HepG2 (cell line): ENCODE measurements around the gene CCDC33. TPM values are rescaled to one million over a fixed set of nuclear protein-coding genes. Genes with fewer than 3 reads are reported as not detected.

Experiments
- ATAC-seq: fragments of 200-7000 bp; cut with Tn5 transposase; 3 replicates; pipeline ENCODE4 v1.9.1; 2020; ENCODE audit warnings: mild to moderate bottlenecking, moderate library complexity
- BruUV-seq: library from RNA; stranded (reverse); fragments of 400-500 nt; replicated peaks from 2 replicates; lab custom pipeline; 2021; lab: Mats Ljungman, UMichigan
- CTCF ChIA-PET: fragments of 300-600 bp; formaldehyde crosslinking; extraction: SDS; loops from one replicate; lab custom pipeline; 2021; ENCODE audit warnings: low total read pairs, inconsistent platforms, low intra/inter-chr PET ratio; lab: Yijun Ruan, JAX
- POLR2A ChIA-PET: fragments of 350-600 bp; sonication (Branson Sonifier 250); formaldehyde crosslinking; loops from one replicate; lab custom pipeline; 2020; ENCODE audit warnings: antibody characterized with exemption, inconsistent platforms; lab: Yijun Ruan, JAX
- DNase-seq: peaks from one replicate; pipeline ENCODE4 v3.0.0-alpha.2; 2015; ENCODE audit warnings: low spot score
- FAIRE-seq: peaks from 3 replicates; lab custom pipeline; 2011; peaks lifted over from hg19 to GRCh38; lab: Jason Lieb, UNC
- H2AFZ ChIP-seq: one replicate; pipeline ENCODE4 v1.6.1; 2011; ENCODE audit warnings: low read length, inconsistent platforms
- H3K27ac ChIP-seq: fragments of 300-600 bp; 3 replicates; pipeline ENCODE4 v1.8.0; 2011; ENCODE audit warnings: mixed run types, mild to moderate bottlenecking, mixed read lengths, low read length, inconsistent platforms; ENCODE audit not compliant: insufficient read depth; ENCODE audit errors: extremely low read length
- H3K27me3 ChIP-seq, 2 experiments: fragments of 200-600 bp in 1 of 2; 2 replicates in 1 of 2; 3 replicates in 1 of 2; pipeline versions ENCODE4 v1.6.0 to v1.8.0; 2011; ENCODE audit warnings: low read length in 2 of 2, mild to moderate bottlenecking in 2 of 2, moderate library complexity in 2 of 2, inconsistent platforms in 1 of 2; ENCODE audit not compliant: insufficient read depth in 2 of 2, control insufficient read depth in 1 of 2
- H3K36me3 ChIP-seq, 2 experiments: fragments of 200-600 bp in 1 of 2; replicated peaks in 1 of 2; 2 replicates in 1 of 2; 3 replicates in 1 of 2; pipeline versions ENCODE4 v1.5.1 to v1.8.0; 2011; ENCODE audit warnings: low read length in 2 of 2, inconsistent platforms in 1 of 2; ENCODE audit not compliant: insufficient read depth in 2 of 2, control insufficient read depth in 1 of 2
- H3K4me1 ChIP-seq: 2 replicates; pipeline ENCODE4 v1.5.1; 2012; ENCODE audit warnings: low read length, inconsistent platforms; ENCODE audit not compliant: insufficient read depth
- H3K4me2 ChIP-seq: 2 replicates; pipeline ENCODE4 v1.6.0; 2011; ENCODE audit warnings: low read depth, low read length, inconsistent platforms
- H3K4me3 ChIP-seq, 3 experiments: fragments of 200-600 bp in 1 of 3; sonication (generic), shearing (Covaris generic) in 1 of 3; replicated peaks in 1 of 3; 2 replicates each; pipeline ENCODE4 v1.5.1; 2011 to 2016; ENCODE audit warnings: low read length in 3 of 3, inconsistent platforms in 2 of 3, low read depth in 2 of 3, mild to moderate bottlenecking in 2 of 3, control low read depth in 1 of 3, mixed read lengths in 1 of 3; ENCODE audit not compliant: insufficient read depth in 1 of 3
- H3K79me2 ChIP-seq: one replicate; pipeline ENCODE4 v1.6.1; 2011; ENCODE audit warnings: low read length, inconsistent platforms; ENCODE audit not compliant: insufficient read depth
- H3K9ac ChIP-seq: 2 replicates; pipeline ENCODE4 v1.6.0; 2011; ENCODE audit warnings: mild to moderate bottlenecking, low read depth, low read length, inconsistent platforms; ENCODE audit not compliant: insufficient read depth
- H3K9me3 ChIP-seq: 2 replicates; pipeline ENCODE4 v1.5.1; 2012; ENCODE audit warnings: mild to moderate bottlenecking, low read length
- H4K20me1 ChIP-seq: 2 replicates; pipeline ENCODE4 v1.6.0; 2011; ENCODE audit warnings: inconsistent platforms, mild to moderate bottlenecking, low read length, moderate library complexity; ENCODE audit not compliant: insufficient read depth
- CCDC6 ChIP-seq: sonication (generic); formaldehyde crosslinking; IDR thresholded peaks from 2 replicates; pipeline ENCODE4 v1.8.1; 2022; ENCODE audit warnings: mild to moderate bottlenecking, missing genetic modification reagents, moderate library complexity
- GABPB1 ChIP-seq: IDR thresholded peaks from 2 replicates; pipeline ENCODE4 v1.6.1; 2016; ENCODE audit warnings: mild to moderate bottlenecking, missing genetic modification reagents, moderate library complexity, missing compliant biosample characterization
- MATR3 ChIP-seq: sonication (generic); formaldehyde crosslinking; IDR thresholded peaks from 2 replicates; pipeline ENCODE4 v1.4.0; 2020; ENCODE audit warnings: missing genetic modification reagents
- NFIC ChIP-seq: IDR thresholded peaks from 2 replicates; pipeline ENCODE4 v1.6.1; 2012; ENCODE audit warnings: mild to moderate bottlenecking, low read length, inconsistent platforms
- NR1H2 ChIP-seq: sonication (generic); formaldehyde crosslinking; IDR thresholded peaks from 2 replicates; pipeline ENCODE4 v1.8.1; 2022; ENCODE audit warnings: low read depth, missing genetic modification reagents, borderline replicate concordance
- NR2F1 ChIP-seq, 2 experiments: fragments of 450-650 bp in 1 of 2; formaldehyde crosslinking in 1 of 2; IDR thresholded peaks; 2 replicates each; pipeline versions ENCODE4 v1.5.0 to v1.6.1; 2016 to 2020; ENCODE audit warnings: mild to moderate bottlenecking in 1 of 2, missing compliant biosample characterization in 1 of 2, missing genetic modification reagents in 1 of 2, moderate library complexity in 1 of 2
- RBM39 ChIP-seq: fragments of 200-400 bp; formaldehyde crosslinking; IDR thresholded peaks from one replicate; pipeline ENCODE4 v1.6.1; 2018; ENCODE audit warnings: antibody characterized with exemption, mild to moderate bottlenecking, low read depth, low read length; ENCODE audit not compliant: poor library complexity, severe bottlenecking
- SALL1 ChIP-seq: sonication (generic); formaldehyde crosslinking; IDR thresholded peaks from 2 replicates; pipeline ENCODE4 v1.8.0; 2022; ENCODE audit warnings: mild to moderate bottlenecking, missing genetic modification reagents
- SP1 ChIP-seq, 2 experiments: fragments of 450-650 bp in 1 of 2; sonication (generic) in 1 of 2; formaldehyde crosslinking in 1 of 2; IDR thresholded peaks; 2 replicates each; pipeline versions ENCODE4 v1.4.0 to v1.6.1; 2016 to 2020; ENCODE audit warnings: missing genetic modification reagents in 1 of 2
- ZBTB8A ChIP-seq: sonication (generic); formaldehyde crosslinking; IDR thresholded peaks from 2 replicates; pipeline ENCODE4 v1.4.0; 2020; ENCODE audit warnings: mild to moderate bottlenecking, low read depth, missing genetic modification reagents, borderline replicate concordance
- ZNF12 ChIP-seq: sonication (generic); formaldehyde crosslinking; IDR thresholded peaks from 2 replicates; pipeline ENCODE4 v1.5.0; 2020; ENCODE audit warnings: missing genetic modification reagents
- ZNF343 ChIP-seq: sonication (generic); formaldehyde crosslinking; IDR thresholded peaks from 2 replicates; pipeline ENCODE4 v1.4.0; 2020; ENCODE audit warnings: mild to moderate bottlenecking, missing genetic modification reagents
- WGBS: methylation state at CpG from one replicate; pipeline ENCODE4 v1.1.6; 2017; ENCODE audit warnings: low lambda C conversion rate; 5-methylcytosine and 5-hydroxymethylcytosine counted together
- in situ Hi-C: cut with HindIII; loops from 2 replicates; pipeline ENCODE4 v1.10.0; 2017; ENCODE audit warnings: low pct_unique_long_range_greater_than_20kb; ENCODE audit not compliant: extremely low pct_ligation_motif_present
- intact Hi-C: fragments of 100-400 bp; cut with micrococcal nuclease; formaldehyde crosslinking; loops from one replicate; pipeline ENCODE4 v1.10.0; 2022; ENCODE audit not compliant: unreplicated experiment
- polyA plus RNA-seq, 8 experiments: library from polyadenylated mRNA; depleted of rRNA in 3 of 8; stranded (reverse) in 7 of 8; unstranded in 1 of 8; fragments of >200 nt; fragmentation: Illumina TruSeq in 4 of 8; extraction: Trizol in 4 of 8; gene quantifications; 2 replicates each; pipeline versions ENCODE4 v1.2.1 to v1.2.3, GENCODE V29; 2011 to 2016; ENCODE audit warnings: low read depth in 4 of 8, missing spikeins in 1 of 8, mixed read lengths in 1 of 8; ENCODE audit not compliant: insufficient read depth in 1 of 8
- total RNA-seq, 5 experiments: library from RNA; depleted of rRNA; stranded (reverse); fragments of >200 nt; fragmentation: Illumina TruSeq; extraction: Trizol; gene quantifications; 2 replicates each; pipeline ENCODE4 v1.2.3, GENCODE V29; 2016; ENCODE audit warnings: low read depth in 1 of 5

The CCDC33 gene
- total and polyA plus RNA-seq, 2 of the 13 experiments (the other 11 are each of a cell fraction or from before 2014, with no cell fraction given): 0.30 TPM; not detected in 1

DNA sequence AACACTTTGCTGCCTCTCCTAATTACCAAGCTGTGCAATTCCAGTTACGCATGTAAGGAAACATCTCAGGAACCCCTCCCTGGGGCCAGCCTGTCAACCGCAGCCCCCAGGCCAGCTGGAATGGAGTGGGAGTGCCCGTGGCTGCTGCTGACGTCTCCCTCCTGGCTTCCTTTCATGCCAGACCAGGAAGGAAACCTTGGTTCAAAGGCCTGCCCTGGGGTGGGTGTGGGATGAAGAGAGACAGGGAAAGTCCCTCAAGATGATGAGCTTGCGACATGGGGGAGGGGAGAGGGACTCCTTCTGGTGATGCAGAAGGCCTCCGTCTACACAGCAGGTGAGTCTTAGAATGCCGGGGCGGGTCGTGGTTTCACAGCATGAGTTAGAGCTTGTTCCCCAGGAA, 142.7 kb downstream of the CCDC33 start:
- CTCF ChIA-PET: no interaction called here
- no peak overlapping the region for H3K4me3 ChIP-seq
- ATAC-seq (no peak), DNase-seq (no peak), FAIRE-seq (no peak)
- in situ Hi-C loops: no loop called here
- H3K9me3 ChIP-seq: no peaks in the 10 kb centered on the region
- POLR2A ChIA-PET: interaction anchor here (1.3 kb wide), 1 partner anchor 64 kb away, joined by 4 read pairs; no protein-coding TSS in a partner anchor
- BruUV-seq: no TSS peak
- no peak overlapping the region for H3K4me2 ChIP-seq
- no peaks in the 10 kb centered on the region for H3K79me2 ChIP-seq
- intact Hi-C loops: no loop called here
- 14% methylated on average over 5 of the region's 9 CpGs for WGBS
- TF ChIP-seq NR1H2 (CRISPR knock-in tag): no peak
- no peak for TF ChIP-seq GABPB1 (CRISPR knock-in tag)
- no peak for TF ChIP-seq RBM39
- TF ChIP-seq MATR3 (CRISPR knock-in tag): no peak
- no peak for TF ChIP-seq ZNF12 (CRISPR knock-in tag)
- no peak for TF ChIP-seq ZBTB8A (CRISPR knock-in tag)
- no peak for TF ChIP-seq NR2F1 (CRISPR knock-in tag; IDR thresholded peaks at IDR 0.05)
- TF ChIP-seq SP1 (IDR thresholded peaks at IDR 0.05): no peak
- no peak for TF ChIP-seq SP1 (CRISPR knock-in tag; IDR thresholded peaks at IDR 0.05)
- no peak for TF ChIP-seq CCDC6
- no peak for TF ChIP-seq ZNF343 (CRISPR knock-in tag)
- no peak for TF ChIP-seq SALL1
- TF ChIP-seq NFIC: no peak
- H2AFZ ChIP-seq: no peak overlapping the region
- H3K36me3 ChIP-seq: no peaks in the 10 kb centered on the region
- H3K27ac ChIP-seq: no peak overlapping the region
- H4K20me1 ChIP-seq: no peaks in the 10 kb centered on the region
- H3K27me3 ChIP-seq: peaks cover 0 to 24% of the 10 kb centered on the region in 2 experiments; a peak in 3 of 5 replicates
- H3K9ac ChIP-seq: no peak overlapping the region
- H3K4me1 ChIP-seq: peaks cover 53% of the 10 kb centered on the region
